Hindlimb muscle (tissue), 1 donor: ENCODE data around the gene STRAP. TPM values are rescaled to one million over a fixed set of nuclear protein-coding genes. Genes with fewer than 3 reads are reported as not detected.
"Not testable (repeated sequence)": the region's sequence is repeated elsewhere in the genome, so short reads cannot be mapped to it uniquely, and the experiment has no call there.

Source experiments
- DNase-seq: peaks from one replicate; pipeline ENCODE4 v3.0.0-alpha.2; 2013
- polyA plus RNA-seq: library from polyadenylated mRNA; unstranded; fragments of 120-200 nt; gene quantifications from one replicate; pipeline ENCODE4 v1.2.1, GENCODE V29; 2013; ENCODE audit not compliant: insufficient read length

Gene STRAP
- polyA plus RNA-seq, 1 donor: 107 TPM

DNA sequence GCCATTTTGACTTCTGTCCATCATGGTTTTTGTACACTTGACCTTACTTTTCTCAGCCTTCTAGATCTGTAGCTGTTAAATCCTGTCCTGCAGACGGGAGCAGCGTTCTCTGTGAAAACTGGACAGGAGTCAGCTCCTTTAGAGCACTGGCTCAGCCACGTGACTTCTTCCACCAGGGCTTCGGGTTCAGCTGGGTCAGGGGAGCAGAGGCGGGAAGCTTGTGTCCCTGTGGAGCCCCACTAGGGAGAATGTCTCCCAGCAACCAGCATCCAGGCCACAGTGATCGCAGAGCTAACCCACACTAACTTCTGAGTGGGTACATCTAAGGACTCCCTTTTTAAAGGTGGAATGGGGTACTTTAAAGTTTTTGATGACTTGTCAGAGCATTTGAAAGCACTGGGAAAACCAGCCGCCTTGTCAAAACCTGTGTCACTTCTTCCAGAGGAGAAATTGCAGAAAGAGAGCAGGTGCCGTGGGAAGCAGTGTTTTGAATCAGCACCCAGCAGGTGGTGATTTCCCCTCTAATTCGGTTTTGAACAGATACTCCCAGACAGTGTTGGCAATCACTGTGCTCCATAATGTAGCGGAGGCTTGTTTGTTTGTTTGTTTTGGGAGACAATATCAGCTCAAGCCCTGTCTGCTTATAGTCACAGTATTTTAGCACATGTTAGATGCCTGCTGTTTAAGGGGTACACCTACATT, 46.8 kb downstream of the STRAP start:
- DNase-seq: no peak

DNA sequence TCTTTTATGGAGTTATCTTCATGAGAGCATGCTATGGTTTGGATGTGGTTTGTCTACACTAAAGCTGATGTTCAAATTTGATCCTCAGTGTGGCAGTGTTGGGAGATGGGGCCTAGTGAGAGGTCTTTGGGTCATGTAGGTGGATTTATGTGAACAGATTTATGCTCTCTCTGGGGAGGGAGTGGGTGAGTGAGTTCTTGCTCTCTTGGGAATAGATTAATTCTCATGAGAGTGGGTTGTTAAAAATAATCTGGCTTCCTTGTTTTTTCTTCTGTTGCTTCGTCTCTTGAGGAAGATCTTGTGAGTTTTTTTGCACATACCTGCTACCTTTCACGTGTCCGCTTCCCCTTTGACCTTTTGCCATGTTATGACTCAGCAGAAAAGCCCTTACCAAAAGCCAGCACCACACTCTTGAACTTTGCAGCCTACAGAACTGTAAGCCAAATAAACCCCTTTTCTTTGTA, 49.4 kb downstream of the STRAP start:
- no peak for DNase-seq

DNA sequence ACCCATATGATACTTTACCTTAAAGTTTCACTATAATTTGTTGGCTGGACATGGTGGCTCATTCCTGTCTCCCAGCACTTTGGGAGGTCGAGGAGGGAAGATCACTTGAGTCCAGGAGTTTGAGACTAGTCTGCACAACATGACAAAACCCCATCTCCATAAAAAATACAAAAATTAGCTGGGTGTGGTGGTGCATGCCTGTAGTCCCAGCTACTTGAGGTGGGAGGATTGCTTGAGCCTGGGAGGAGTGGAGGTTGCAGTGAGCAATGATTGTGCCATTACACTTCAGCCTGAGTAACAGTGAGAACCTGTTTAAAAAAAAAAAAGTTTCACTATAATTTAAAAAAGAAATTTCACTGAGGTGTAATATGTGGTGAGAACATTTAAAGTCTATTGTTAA, 50.1 kb downstream of the STRAP start:
- no peak for DNase-seq

DNA sequence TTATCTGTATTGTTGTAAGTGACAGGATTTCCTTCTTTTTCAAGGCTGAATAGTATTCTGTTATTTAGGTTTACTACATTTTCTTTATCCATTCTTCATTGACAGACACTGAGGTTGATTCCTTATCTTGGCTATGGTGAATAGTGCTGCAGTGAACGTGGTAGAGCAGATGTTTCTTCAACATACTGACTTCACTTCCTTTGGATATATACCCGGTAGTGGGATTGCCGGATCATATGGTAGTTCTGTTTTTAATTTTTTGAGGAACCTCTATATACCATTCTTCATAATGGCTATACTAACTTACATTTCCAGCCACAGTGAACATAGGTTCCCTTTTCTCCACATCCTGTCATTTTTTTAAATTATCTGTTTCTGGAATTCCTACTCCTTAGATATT, 50.8 kb downstream of the STRAP start:
- DNase-seq: no peak

DNA sequence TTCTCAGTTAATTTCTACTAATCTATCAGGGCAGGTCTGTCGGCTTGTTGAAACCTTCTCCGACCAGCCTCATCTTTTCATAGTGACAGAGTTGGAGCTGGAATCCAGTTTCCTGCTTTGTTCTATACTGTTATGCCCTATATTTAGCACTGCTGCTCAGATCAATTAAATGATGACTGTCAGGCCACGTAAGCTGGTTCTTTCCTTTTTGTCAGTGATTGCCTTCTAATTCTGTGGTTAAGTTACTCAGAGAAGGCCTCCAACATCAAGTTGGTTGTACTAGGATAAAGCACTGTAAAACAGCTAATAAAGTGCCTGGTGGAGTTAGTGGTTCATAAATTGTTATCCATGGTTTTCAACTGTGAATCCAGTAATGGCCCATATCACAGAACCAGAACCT, 51.6 kb downstream of the STRAP start:
- no peak for DNase-seq

DNA sequence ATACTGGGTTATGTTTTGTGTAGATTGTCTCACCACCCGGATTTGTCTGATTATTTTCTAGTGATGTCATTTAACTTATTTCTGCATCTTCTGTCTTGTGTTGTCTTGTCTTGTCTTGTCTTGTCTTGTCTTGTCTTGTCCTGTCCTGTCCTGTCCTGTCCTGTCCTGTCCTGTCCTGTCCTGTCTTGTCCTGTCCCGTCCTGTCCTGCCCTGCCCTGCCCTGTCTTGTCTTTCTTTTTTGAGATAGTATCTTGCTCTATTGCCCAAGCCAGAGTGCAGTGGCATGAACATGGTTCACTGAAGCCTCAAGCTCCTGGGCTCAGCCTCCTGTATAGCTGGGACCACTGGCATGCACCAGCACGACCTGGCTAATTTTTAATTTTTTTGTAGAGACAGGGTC, 54.6 kb downstream of the STRAP start:
- DNase-seq: no peak

DNA sequence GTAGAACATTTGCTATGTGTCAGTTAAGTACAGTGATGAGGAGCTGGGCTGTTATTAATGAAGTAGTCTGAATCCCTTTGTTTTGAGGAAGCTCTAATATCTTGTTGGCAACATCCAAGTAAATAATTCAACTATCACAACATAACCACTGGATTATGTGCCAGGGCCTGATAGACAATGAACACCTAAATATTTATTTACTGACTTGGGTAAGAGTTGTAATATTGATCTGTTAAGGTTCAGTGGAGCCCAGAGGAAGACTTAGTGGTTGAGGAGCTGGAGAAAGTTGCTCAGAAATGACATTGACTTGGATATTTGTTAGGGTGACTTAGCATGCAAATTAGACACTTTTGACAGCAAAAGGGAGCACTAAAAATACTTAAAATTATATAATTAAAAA, 55.7 kb downstream of the STRAP start:
- no peak for DNase-seq

DNA sequence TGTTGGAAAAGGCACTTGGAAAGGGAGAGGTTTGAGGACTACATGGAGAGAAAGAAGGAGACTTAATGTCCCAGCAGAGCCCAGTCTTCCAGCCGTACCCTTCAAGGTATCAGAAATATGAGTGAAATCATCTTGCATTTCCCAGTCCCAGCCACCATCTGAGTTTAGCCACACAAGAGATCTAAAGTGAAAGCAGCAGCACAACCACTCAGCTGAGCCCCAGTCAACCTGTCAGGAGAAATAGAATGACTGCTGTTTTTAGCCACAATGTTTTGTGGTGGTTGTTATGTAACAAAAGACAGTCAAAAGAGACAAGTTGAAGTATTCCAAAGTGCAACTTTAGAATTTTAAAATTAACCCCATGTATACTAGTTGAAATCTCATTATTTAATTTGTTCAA, 56.9 kb downstream of the STRAP start:
- DNase-seq: no peak

DNA sequence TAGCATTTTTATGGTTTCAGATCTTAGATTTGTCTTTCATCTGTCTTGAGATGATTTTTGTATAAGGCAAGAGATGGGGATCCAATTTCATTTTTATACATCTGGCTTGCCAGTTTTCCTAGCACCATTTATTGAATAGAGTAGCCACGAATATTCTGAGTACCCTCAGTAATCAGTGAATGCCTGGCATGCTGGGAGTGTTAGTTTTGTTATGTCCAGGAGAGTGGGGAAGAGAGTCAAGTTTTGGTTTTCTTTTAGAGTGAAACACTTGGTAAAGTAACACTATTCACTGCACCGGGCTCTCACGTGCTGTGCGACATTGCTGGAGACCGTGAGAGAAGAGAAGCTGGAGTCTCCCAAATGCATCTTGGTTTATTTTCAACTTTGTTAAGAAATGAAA, 60.3 kb downstream of the STRAP start:
- DNase-seq: no peak

DNA sequence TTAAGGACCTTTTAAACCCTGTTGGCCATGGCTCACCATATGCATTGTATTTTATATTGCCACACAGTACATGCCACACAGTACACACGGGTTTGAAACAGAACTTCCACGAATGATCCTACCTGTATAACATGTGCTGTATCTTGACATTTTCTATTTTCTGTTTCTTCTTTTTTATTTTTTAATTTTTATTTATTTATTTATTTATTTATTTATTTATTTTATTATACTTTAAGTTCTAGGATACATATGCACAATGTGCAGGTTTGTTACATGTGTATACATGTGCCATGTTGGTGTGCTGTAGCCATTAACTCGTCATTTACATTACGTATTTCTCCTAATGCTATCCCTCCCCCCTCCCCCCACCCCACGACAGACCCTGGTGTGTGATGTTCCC, 61.3 kb downstream of the STRAP start:
- not testable (repeated sequence) for DNase-seq

DNA sequence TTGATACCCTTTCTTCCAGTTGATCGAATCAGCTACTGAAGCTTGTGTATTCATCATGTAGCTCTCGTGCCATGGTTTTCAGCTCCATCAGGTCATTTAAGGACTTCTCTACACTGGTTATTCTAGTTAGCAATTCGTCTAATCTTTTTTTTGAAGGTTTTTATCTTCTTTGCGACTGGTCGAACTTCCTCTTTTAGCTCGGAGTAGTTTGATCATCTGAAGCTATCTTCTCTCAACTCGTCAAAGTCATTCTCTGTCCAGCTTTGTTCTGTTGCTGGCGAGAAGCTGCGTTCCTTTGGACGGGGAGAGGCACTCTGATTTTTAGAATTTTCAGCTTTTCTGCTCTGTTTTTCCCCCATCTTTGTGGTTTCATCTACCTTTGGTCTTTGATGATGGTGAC, 66.3 kb downstream of the STRAP start:
- DNase-seq: not testable (repeated sequence)

Other genes starting within 250 kb of the STRAP start
- 34.5 TPM for gene EPS8, start 93.0 kb upstream of the STRAP start, polyA plus RNA-seq
- 32.8 TPM for gene DERA, start 28.9 kb downstream of the STRAP start, polyA plus RNA-seq